Upper lobe of left lung (tissue), 6 donors: ENCODE data around the gene IFTAP. TPM values are rescaled to one million over a fixed set of nuclear protein-coding genes. Genes with fewer than 3 reads are reported as not detected.

Source experiments
- ATAC-seq, 2 donors: fragments of 200-7000 bp; cut with Tn5 transposase; one replicate each; pipeline ENCODE4 v1.9.1; 2022; ENCODE audit warnings: mild to moderate bottlenecking in 2 of 2, moderate library complexity in 2 of 2; ENCODE audit not compliant: low FRiP score in 2 of 2
- DNase-seq, 2 donors: peaks; one replicate each; pipeline ENCODE4 v3.0.0-alpha.2; 2019 to 2020
- H3K27ac ChIP-seq, 4 donors: fragments of 200-600 bp; sonication (generic); one replicate each; pipeline ENCODE4 v1.5.1; 2016 to 2019
- H3K27me3 ChIP-seq, 4 donors: fragments of 200-600 bp; sonication (generic); one replicate each; pipeline ENCODE4 v1.5.1; 2017 to 2019
- H3K36me3 ChIP-seq, 4 donors: fragments of 200-600 bp; sonication (generic); one replicate each; pipeline ENCODE4 v1.5.1; 2016 to 2019
- H3K4me1 ChIP-seq, 4 donors: fragments of 200-600 bp; sonication (generic); one replicate each; pipeline ENCODE4 v1.5.1; 2018 to 2019
- H3K4me3 ChIP-seq, 4 donors: fragments of 200-600 bp; sonication (generic); one replicate each; pipeline ENCODE4 v1.5.1; 2017 to 2019; ENCODE audit warnings: mild to moderate bottlenecking in 2 of 4, moderate library complexity in 1 of 4
- H3K9me3 ChIP-seq, 4 donors: fragments of 200-600 bp; sonication (generic); one replicate each; pipeline ENCODE4 v1.5.1; 2018 to 2019
- EP300 ChIP-seq, 4 donors: sonication (generic); formaldehyde crosslinking; IDR thresholded peaks; one replicate each; pipeline ENCODE4 v1.5.1; 2017; ENCODE audit warnings: antibody characterized with exemption in 4 of 4, control low read depth in 2 of 4
- POLR2A ChIP-seq, 4 donors: fragments of 450-650 bp; IDR thresholded peaks; one replicate each; pipeline ENCODE4 v1.5.1; 2016 to 2017; ENCODE audit warnings: antibody characterized with exemption in 4 of 4, mild to moderate bottlenecking in 2 of 4
- POLR2AphosphoS5 ChIP-seq, 2 donors: sonication (generic); formaldehyde crosslinking; IDR thresholded peaks; one replicate each; pipeline ENCODE4 v1.5.1; 2017; ENCODE audit warnings: antibody characterized with exemption in 2 of 2
- WGBS, 2 donors: methylation state at CpG; one replicate each; pipeline ENCODE4 v1.1.5; 2017 to 2018; 5-methylcytosine and 5-hydroxymethylcytosine counted together
- total RNA-seq, 6 donors: library from RNA; depleted of rRNA in 4 of 6; stranded (reverse); fragments of >200 nt in 4 of 6; gene quantifications; one replicate each; pipeline versions ENCODE4 v1.1.0 to v1.2.1, GENCODE V29; 2016 to 2021
- TF ChIP-seq, protein P1 (sequence below), 6 experiments: fragments of 450-650 bp in 4 of 6; fragments of 200-600 bp in 2 of 6; sonication (generic) in 2 of 6; IDR thresholded peaks; one replicate each; pipeline ENCODE4 v1.5.1; 2016 to 2019; ENCODE audit warnings: antibody characterized with exemption in 6 of 6
- donor health status: DM: no; HTN: no; CAD: no; lungs with moderate emphysema.
- donor health status: DM: no; HTN: yes; CAD: no; lungs with severe emphysema.

Gene IFTAP
- total RNA-seq, 6 donors from 2014 or later = 8.7 to 38.5 (median 20.0) TPM

- Histone ChIP-seq H3K36me3 (no peaks in the 10 kb centered on the region), H3K27ac (no peak overlapping the region), H3K4me3 (no peak overlapping the region), H3K27me3 (no peaks in the 10 kb centered on the region), H3K9me3 (no peaks in the 10 kb centered on the region), H3K4me1 (peaks cover 0 to 8% (median 6%) of the 10 kb centered on the region in 4 donors)
- 51 to 67% methylated on average over 1 of the region's 1 CpG for WGBS, 2 donors
- TF ChIP-seq, protein P1, sequence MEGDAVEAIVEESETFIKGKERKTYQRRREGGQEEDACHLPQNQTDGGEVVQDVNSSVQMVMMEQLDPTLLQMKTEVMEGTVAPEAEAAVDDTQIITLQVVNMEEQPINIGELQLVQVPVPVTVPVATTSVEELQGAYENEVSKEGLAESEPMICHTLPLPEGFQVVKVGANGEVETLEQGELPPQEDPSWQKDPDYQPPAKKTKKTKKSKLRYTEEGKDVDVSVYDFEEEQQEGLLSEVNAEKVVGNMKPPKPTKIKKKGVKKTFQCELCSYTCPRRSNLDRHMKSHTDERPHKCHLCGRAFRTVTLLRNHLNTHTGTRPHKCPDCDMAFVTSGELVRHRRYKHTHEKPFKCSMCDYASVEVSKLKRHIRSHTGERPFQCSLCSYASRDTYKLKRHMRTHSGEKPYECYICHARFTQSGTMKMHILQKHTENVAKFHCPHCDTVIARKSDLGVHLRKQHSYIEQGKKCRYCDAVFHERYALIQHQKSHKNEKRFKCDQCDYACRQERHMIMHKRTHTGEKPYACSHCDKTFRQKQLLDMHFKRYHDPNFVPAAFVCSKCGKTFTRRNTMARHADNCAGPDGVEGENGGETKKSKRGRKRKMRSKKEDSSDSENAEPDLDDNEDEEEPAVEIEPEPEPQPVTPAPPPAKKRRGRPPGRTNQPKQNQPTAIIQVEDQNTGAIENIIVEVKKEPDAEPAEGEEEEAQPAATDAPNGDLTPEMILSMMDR (IDR thresholded peaks at IDR 0.05) = no peak
- TF ChIP-seq EP300 (IDR thresholded peaks at IDR 0.05) (no peak), POLR2A (IDR thresholded peaks at IDR 0.05) (no peak), POLR2AphosphoS5 (IDR thresholded peaks at IDR 0.05) (no peak)
- DNase-seq (no peak), ATAC-seq (no peak)
These were observed 2.9 kb upstream of the IFTAP start for GRCh38 chr11:36591433-36591832.

- TF ChIP-seq EP300 (IDR thresholded peaks at IDR 0.05) = no peak
- TF ChIP-seq POLR2AphosphoS5 (IDR thresholded peaks at IDR 0.05) = no peak
- no peak for TF ChIP-seq POLR2A (IDR thresholded peaks at IDR 0.05)
- TF ChIP-seq, protein P1 (IDR thresholded peaks at IDR 0.05) = no peak
- DNase-seq = no peak
- H3K27ac ChIP-seq = no peak overlapping the region
These were observed 2.6 kb downstream of the IFTAP start for GRCh38 chr11:36596880-36597279.

GRCh38 chr11:36598051-36598450 lies 3.7 kb downstream of the IFTAP start, which contains the start of gene RAG2:
Gene RAG2, minus strand, starts transcription at chr11:36598236. Its CDS starts 4,068 bp downstream, at chr11:36594168.
- no peak for TF ChIP-seq POLR2A (IDR thresholded peaks at IDR 0.05)
- no peak for TF ChIP-seq EP300 (IDR thresholded peaks at IDR 0.05)
- TF ChIP-seq, protein P1 (IDR thresholded peaks at IDR 0.05) = no peak
- no peak for TF ChIP-seq POLR2AphosphoS5 (IDR thresholded peaks at IDR 0.05)
- Histone ChIP-seq H3K4me1 (peaks cover 0 to 8% (median 6%) of the 10 kb centered on the region in 4 donors), H3K4me3 (no peak within 1 kb of the TSS), H3K36me3 (no peaks in the 10 kb centered on the region), H3K27ac (no peak within 1 kb of the TSS), H3K9me3 (no peaks in the 10 kb centered on the region), H3K27me3 (no peaks in the 10 kb centered on the region)
- ATAC-seq (no peak), DNase-seq (no peak)
- 90 to 94% methylated on average over 2 of the region's 2 CpGs for WGBS, 2 donors

More at GRCh38 chr11:36596880-36597279, 2.6 kb downstream of the IFTAP start:
- peaks cover 0 to 8% (median 6%) of the 10 kb centered on the region in 4 donors for H3K4me1 ChIP-seq
- no peaks in the 10 kb centered on the region for H3K36me3 ChIP-seq
- H3K9me3 ChIP-seq = no peaks in the 10 kb centered on the region
- ATAC-seq = no peak
- H3K4me3 ChIP-seq = no peak overlapping the region
- no peaks in the 10 kb centered on the region for H3K27me3 ChIP-seq

DNA sequence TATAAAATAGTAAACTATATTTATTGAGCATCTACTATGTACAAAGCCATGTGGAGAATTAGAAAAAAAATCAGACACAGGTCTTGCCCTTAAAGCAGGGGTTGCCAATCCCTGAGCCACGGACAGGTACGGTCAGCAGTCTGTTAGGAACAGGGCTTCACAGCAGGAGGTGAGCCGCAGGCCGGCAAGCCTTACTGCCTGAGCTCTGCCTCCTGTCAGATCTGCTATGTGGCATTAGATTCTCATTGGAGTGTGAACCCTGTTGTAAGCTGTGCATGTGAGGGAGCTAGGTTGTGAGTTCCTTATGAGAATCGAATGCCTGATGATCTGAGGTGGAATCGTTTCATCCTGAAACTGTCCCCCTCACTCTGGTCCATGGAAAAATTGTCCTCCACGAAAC lies 5.9 kb downstream of the IFTAP start:
- no peak for TF ChIP-seq POLR2A (IDR thresholded peaks at IDR 0.05)
- no peak for TF ChIP-seq POLR2AphosphoS5 (IDR thresholded peaks at IDR 0.05)
- TF ChIP-seq, protein P1 (IDR thresholded peaks at IDR 0.05) = no peak
- no peak for TF ChIP-seq EP300 (IDR thresholded peaks at IDR 0.05)
- 94 to 96% methylated on average over 7 of the region's 7 CpGs for WGBS, 2 donors
- Histone ChIP-seq H3K9me3 (no peaks in the 10 kb centered on the region), H3K36me3 (no peaks in the 10 kb centered on the region), H3K4me3 (no peak overlapping the region), H3K27ac (no peak overlapping the region), H3K27me3 (no peaks in the 10 kb centered on the region), H3K4me1 (peaks cover 0 to 6% (median 4%) of the 10 kb centered on the region in 4 donors)
- no peak for ATAC-seq
- peak in 1 of 2 donors; percentile 9 for DNase-seq

DNA sequence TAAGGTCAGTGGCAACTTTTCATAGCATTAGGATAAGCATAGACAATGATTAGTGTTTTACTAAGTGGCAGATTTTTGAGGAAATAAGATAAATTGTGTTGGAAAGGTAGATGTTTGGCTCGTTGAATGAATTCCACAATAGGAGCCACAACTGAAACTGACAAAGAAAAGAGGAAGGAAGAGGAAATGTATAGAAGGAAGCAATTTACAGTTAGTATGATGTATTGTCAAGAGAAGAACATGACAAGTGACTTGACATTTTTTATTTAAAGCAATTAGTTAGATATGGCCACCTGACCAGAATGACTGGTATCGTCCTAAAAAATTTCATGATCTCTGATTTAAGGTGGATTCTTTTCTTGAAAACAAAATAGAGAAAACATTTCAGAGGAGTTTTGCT lies 6.9 kb downstream of the IFTAP start:
- H3K9me3 ChIP-seq = no peaks in the 10 kb centered on the region
- no peak for DNase-seq
- H3K4me1 ChIP-seq = no peaks in the 10 kb centered on the region
- H3K36me3 ChIP-seq = no peaks in the 10 kb centered on the region
- 64 to 76% methylated on average over 2 of the region's 2 CpGs for WGBS, 2 donors
- H3K27me3 ChIP-seq = no peaks in the 10 kb centered on the region
- H3K27ac ChIP-seq = no peak overlapping the region
- TF ChIP-seq POLR2A (IDR thresholded peaks at IDR 0.05) = no peak
- TF ChIP-seq, protein P1 (IDR thresholded peaks at IDR 0.05) = no peak
- TF ChIP-seq POLR2AphosphoS5 (IDR thresholded peaks at IDR 0.05) = no peak
- no peak for TF ChIP-seq EP300 (IDR thresholded peaks at IDR 0.05)
- no peak for ATAC-seq
- no peak overlapping the region for H3K4me3 ChIP-seq
